HG02642 (cell line): ENCODE data around the gene SULT2A1.
"Not testable (repeated sequence)": the region's sequence is repeated elsewhere in the genome, so short reads cannot be mapped to it uniquely, and the experiment has no call there.

Source experiments
- ATAC-seq: cut with Tn5 transposase; IDR thresholded peaks from one replicate; pipeline ENCODE4 v1.9.1; 2021; ENCODE audit warnings: mild to moderate bottlenecking; ENCODE audit not compliant: unreplicated experiment, poor library complexity

SULT2A1 gene

GRCh38 chr19:47886010-47886559 is at the start of gene SULT2A1:
TSS of gene SULT2A1 (minus strand) at chr19:47886315. CDS start at chr19:47886257, 58 bp downstream.
- ATAC-seq: no peak

- not testable (repeated sequence) for ATAC-seq
Measured at GRCh38 chr19:47928581-47928980, 42.5 kb upstream of the SULT2A1 start.

- ATAC-seq: not testable (repeated sequence)
Measured at GRCh38 chr19:47920107-47920506, 34.0 kb upstream of the SULT2A1 start.

- not testable (repeated sequence) for ATAC-seq
Measured at GRCh38 chr19:47910191-47910590, 24.1 kb upstream of the SULT2A1 start.

GRCh38 chr19:47909350-47909749 is 23.2 kb upstream of the SULT2A1 start:
- not testable (repeated sequence) for ATAC-seq

- no peak for ATAC-seq
Measured at GRCh38 chr19:47901370-47901769, 15.3 kb upstream of the SULT2A1 start.

GRCh38 chr19:47899335-47899734 is 13.2 kb upstream of the SULT2A1 start:
- no peak for ATAC-seq

- no peak for ATAC-seq
Measured at GRCh38 chr19:47897861-47898260, 11.7 kb upstream of the SULT2A1 start.

- no peak for ATAC-seq
Measured at GRCh38 chr19:47896773-47897172, 10.7 kb upstream of the SULT2A1 start.

- no peak for ATAC-seq
Measured at GRCh38 chr19:47896019-47896418, 9.9 kb upstream of the SULT2A1 start.

GRCh38 chr19:47895165-47895782 is 9.2 kb upstream of the SULT2A1 start:
- no peak for ATAC-seq

- no peak for ATAC-seq
Measured at GRCh38 chr19:47891923-47892666, 6.0 kb upstream of the SULT2A1 start.

- ATAC-seq: no peak
Measured at GRCh38 chr19:47891622-47891922, 5.5 kb upstream of the SULT2A1 start.

GRCh38 chr19:47890865-47891621 is 4.9 kb upstream of the SULT2A1 start:
- no peak for ATAC-seq

- no peak for ATAC-seq
Measured at GRCh38 chr19:47885067-47885463, 1.1 kb downstream of the SULT2A1 start.

GRCh38 chr19:47882890-47883289 is 3.2 kb downstream of the SULT2A1 start:
- ATAC-seq: no peak

- ATAC-seq: no peak
Measured at GRCh38 chr19:47881757-47882156, 4.4 kb downstream of the SULT2A1 start.

GRCh38 chr19:47879385-47879784 is 6.7 kb downstream of the SULT2A1 start:
- ATAC-seq: not testable (repeated sequence)

- no peak for ATAC-seq
Measured at GRCh38 chr19:47878906-47879305, 7.2 kb downstream of the SULT2A1 start.

GRCh38 chr19:47865166-47865565 is 20.9 kb downstream of the SULT2A1 start:
- no peak for ATAC-seq

- no peak for ATAC-seq
Measured at GRCh38 chr19:47863514-47863936, 22.6 kb downstream of the SULT2A1 start.
